Measurements from ENCODE around the gene GBF1. TPM values are rescaled to one million over a fixed set of nuclear protein-coding genes. Genes with fewer than 3 reads are reported as not detected.

GBF1 gene
- total RNA-seq, 1 donor from 2014 or later = 59.9 TPM

DNA sequence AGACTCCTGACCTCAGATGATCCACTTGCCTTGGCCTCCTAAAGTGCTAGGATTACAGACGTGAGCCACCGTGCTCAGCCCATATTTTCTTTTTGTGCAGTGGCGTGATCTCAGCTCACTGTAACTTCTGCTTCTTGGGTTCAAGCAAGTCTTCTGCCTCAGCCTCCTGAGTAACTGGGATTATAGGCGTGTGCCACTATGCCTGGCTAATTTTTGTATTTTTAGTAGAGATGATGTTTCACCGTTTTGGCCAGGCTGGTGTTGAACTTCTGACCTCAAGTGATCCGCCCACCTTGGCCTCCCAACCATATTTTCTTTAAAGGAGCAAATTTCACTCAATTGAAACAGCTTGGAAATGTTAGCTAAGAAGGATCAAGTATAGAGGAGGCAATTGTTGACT, 16.5 kb downstream of the GBF1 start:
- H3K9me3 Mint-ChIP-seq (ENCODE audit: unreplicated experiment) = no peaks in the 10 kb centered on the region
- H3K36me3 Mint-ChIP-seq (ENCODE audit: unreplicated experiment) = peaks cover 22% of the 10 kb centered on the region
- no peak for DNase-seq (ENCODE audit: extremely low spot score, unreplicated experiment)
- peaks cover 14% of the 10 kb centered on the region for H3K4me1 Mint-ChIP-seq (ENCODE audit: unreplicated experiment)
- peak overlapping the region; percentile 41 for H3K27ac Mint-ChIP-seq (ENCODE audit: unreplicated experiment)
- H3K4me3 Mint-ChIP-seq (ENCODE audit: unreplicated experiment) = no peak overlapping the region
- TF ChIP-seq, protein P1, sequence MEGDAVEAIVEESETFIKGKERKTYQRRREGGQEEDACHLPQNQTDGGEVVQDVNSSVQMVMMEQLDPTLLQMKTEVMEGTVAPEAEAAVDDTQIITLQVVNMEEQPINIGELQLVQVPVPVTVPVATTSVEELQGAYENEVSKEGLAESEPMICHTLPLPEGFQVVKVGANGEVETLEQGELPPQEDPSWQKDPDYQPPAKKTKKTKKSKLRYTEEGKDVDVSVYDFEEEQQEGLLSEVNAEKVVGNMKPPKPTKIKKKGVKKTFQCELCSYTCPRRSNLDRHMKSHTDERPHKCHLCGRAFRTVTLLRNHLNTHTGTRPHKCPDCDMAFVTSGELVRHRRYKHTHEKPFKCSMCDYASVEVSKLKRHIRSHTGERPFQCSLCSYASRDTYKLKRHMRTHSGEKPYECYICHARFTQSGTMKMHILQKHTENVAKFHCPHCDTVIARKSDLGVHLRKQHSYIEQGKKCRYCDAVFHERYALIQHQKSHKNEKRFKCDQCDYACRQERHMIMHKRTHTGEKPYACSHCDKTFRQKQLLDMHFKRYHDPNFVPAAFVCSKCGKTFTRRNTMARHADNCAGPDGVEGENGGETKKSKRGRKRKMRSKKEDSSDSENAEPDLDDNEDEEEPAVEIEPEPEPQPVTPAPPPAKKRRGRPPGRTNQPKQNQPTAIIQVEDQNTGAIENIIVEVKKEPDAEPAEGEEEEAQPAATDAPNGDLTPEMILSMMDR (IDR thresholded peaks at IDR 0.05) = no peak
- no peaks in the 10 kb centered on the region for H3K27me3 Mint-ChIP-seq (ENCODE audit: unreplicated experiment)

DNA sequence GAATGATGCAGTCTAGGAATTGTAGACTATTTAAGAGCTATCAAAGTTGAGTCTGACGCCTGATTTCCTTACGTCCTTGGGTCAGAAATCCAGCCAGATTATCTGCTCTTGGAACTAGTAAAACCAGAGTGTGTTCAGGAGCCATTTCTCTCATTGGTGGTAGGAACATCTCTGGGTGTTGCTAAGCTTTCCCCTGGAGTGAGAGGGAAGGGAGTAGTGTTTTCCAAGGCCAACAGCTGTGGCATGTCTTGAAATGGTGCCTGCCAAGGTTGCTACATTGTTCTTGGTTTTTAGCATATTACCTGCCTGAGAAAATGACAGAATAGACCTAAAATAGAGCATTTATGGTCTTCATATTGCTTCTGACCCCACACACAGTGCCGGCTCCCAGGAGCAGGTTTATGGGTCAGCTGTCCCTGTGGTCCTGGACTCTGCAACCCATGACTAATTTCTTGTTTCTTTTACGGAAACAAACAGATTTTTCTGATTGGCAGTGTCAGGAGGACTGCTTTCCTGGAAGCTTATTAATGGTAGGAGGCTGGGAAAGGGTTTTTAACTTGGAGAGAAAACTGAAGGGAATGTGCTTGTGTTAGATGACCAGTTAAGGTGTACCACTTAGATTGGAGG, 17.5 kb downstream of the GBF1 start:
- no peaks in the 10 kb centered on the region for H3K27me3 Mint-ChIP-seq (ENCODE audit: unreplicated experiment)
- no peak overlapping the region for H3K4me3 Mint-ChIP-seq (ENCODE audit: unreplicated experiment)
- no peaks in the 10 kb centered on the region for H3K9me3 Mint-ChIP-seq (ENCODE audit: unreplicated experiment)
- H3K4me1 Mint-ChIP-seq (ENCODE audit: unreplicated experiment) = peaks cover 24% of the 10 kb centered on the region
- no peak for DNase-seq (ENCODE audit: extremely low spot score, unreplicated experiment)
- H3K36me3 Mint-ChIP-seq (ENCODE audit: unreplicated experiment) = peaks cover 22% of the 10 kb centered on the region
- TF ChIP-seq, protein P1 (IDR thresholded peaks at IDR 0.05) = no peak
- H3K27ac Mint-ChIP-seq (ENCODE audit: unreplicated experiment) = no peak overlapping the region

DNA sequence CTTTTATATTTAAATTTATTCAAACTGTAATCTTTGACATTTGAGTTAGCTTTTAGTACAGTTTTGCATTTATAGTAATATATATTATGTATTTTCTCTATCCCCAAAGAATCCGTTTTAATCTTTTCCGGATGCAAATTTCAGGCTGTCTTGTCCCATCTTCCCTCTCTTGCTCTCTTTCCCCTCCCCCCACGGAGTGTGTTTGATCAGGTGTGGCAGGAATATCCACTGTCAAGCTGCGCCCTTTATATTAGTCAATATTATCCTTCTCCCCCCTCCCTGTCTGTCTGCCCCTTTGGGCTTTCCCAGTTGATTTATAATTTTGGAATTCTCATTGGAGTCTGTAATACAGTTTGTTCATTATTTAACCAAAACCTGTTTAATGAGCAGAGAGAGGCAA, 19.0 kb downstream of the GBF1 start:
- no peak overlapping the region for H3K4me3 Mint-ChIP-seq (ENCODE audit: unreplicated experiment)
- no peaks in the 10 kb centered on the region for H3K9me3 Mint-ChIP-seq (ENCODE audit: unreplicated experiment)
- no peak for DNase-seq (ENCODE audit: extremely low spot score, unreplicated experiment)
- peaks cover 39% of the 10 kb centered on the region for H3K4me1 Mint-ChIP-seq (ENCODE audit: unreplicated experiment)
- TF ChIP-seq, protein P1 (IDR thresholded peaks at IDR 0.05) = no peak
- no peaks in the 10 kb centered on the region for H3K27me3 Mint-ChIP-seq (ENCODE audit: unreplicated experiment)
- H3K36me3 Mint-ChIP-seq (ENCODE audit: unreplicated experiment) = peaks cover 23% of the 10 kb centered on the region
- H3K27ac Mint-ChIP-seq (ENCODE audit: unreplicated experiment) = no peak overlapping the region

DNA sequence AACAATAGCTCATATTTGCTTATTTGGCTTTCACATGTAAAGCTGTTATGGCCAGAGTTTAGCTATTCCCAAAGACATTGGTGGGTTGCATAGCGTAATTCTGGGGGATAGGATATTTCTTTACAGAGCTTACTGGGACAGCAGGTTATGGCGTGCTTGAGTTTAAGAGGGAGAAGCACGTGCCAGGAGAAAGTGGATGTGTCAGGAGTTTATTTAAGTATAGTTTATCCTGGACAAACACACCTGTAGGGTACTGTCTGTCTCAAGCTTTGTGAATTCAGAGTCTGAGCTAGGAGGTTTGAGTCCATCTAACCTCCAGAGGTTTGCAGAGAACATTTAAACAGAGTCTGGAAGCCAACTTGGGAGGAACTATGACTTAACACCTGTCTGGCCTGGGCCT, 21.3 kb downstream of the GBF1 start:
- Mint-ChIP-seq H3K9me3 (ENCODE audit: unreplicated experiment) (no peaks in the 10 kb centered on the region), H3K36me3 (ENCODE audit: unreplicated experiment) (peaks cover 14% of the 10 kb centered on the region), H3K27me3 (ENCODE audit: unreplicated experiment) (no peaks in the 10 kb centered on the region), H3K27ac (ENCODE audit: unreplicated experiment) (peak overlapping the region; percentile 57), H3K4me1 (ENCODE audit: unreplicated experiment) (peaks cover 34% of the 10 kb centered on the region), H3K4me3 (ENCODE audit: unreplicated experiment) (no peak overlapping the region)
- DNase-seq (ENCODE audit: extremely low spot score, unreplicated experiment) = no peak
- TF ChIP-seq, protein P1 (IDR thresholded peaks at IDR 0.05) = no peak

GRCh38 chr10:102267748-102268147, 22.4 kb downstream of the GBF1 start:
- no peaks in the 10 kb centered on the region for H3K27me3 Mint-ChIP-seq (ENCODE audit: unreplicated experiment)
- TF ChIP-seq, protein P1 (IDR thresholded peaks at IDR 0.05) = no peak
- peaks cover 31% of the 10 kb centered on the region for H3K4me1 Mint-ChIP-seq (ENCODE audit: unreplicated experiment)
- no peak overlapping the region for H3K4me3 Mint-ChIP-seq (ENCODE audit: unreplicated experiment)
- no peak for DNase-seq (ENCODE audit: extremely low spot score, unreplicated experiment)
- H3K9me3 Mint-ChIP-seq (ENCODE audit: unreplicated experiment) = no peaks in the 10 kb centered on the region
- H3K27ac Mint-ChIP-seq (ENCODE audit: unreplicated experiment) = peak overlapping the region; percentile 64
- peaks cover 12% of the 10 kb centered on the region for H3K36me3 Mint-ChIP-seq (ENCODE audit: unreplicated experiment)

Data from osteocyte (in vitro differentiated cells).